OCI-LY7 (cell line): Measurements from ENCODE around the gene MTM1. TPM values are rescaled to one million over a fixed set of nuclear protein-coding genes. Genes with fewer than 3 reads are reported as not detected.

Experiments
- BruUV-seq: library from RNA; stranded (reverse); fragments of 400-500 nt; replicated peaks from 2 replicates; lab custom pipeline; 2021; lab: Mats Ljungman, UMichigan
- CTCF ChIA-PET: fragments of 300-600 bp; sonication (Branson Sonifier 250); formaldehyde crosslinking; loops from one replicate; lab custom pipeline; 2022; ENCODE audit warnings: antibody characterized with exemption; ENCODE audit not compliant: unreplicated experiment; lab: Charles Lee
- POLR2A ChIA-PET: fragments of 300-600 bp; sonication (Branson Sonifier 250); formaldehyde crosslinking; loops from one replicate; lab custom pipeline; 2022; ENCODE audit warnings: antibody characterized with exemption; lab: Charles Lee
- DNase-seq: peaks from one replicate; pipeline ENCODE4 v3.0.0-alpha.2; 2015; ENCODE audit warnings: low spot score
- H2AFZ ChIP-seq: fragments of 200-600 bp; sonication (generic), shearing (Covaris generic); 2 replicates; pipeline ENCODE4 v1.6.1; 2014; ENCODE audit warnings: mild to moderate bottlenecking, antibody characterized with exemption, low read length, moderate library complexity
- H3K27ac ChIP-seq: fragments of 200-600 bp; sonication (generic); 2 replicates; pipeline ENCODE4 v1.5.1; 2014; ENCODE audit warnings: mixed run types, low read depth, mild to moderate bottlenecking, moderate library complexity, low read length, inconsistent platforms; ENCODE audit not compliant: poor library complexity, severe bottlenecking
- H3K36me3 ChIP-seq: fragments of 200-600 bp; sonication (generic); 2 replicates; pipeline ENCODE4 v1.6.1; 2014; ENCODE audit warnings: mild to moderate bottlenecking, antibody characterized with exemption, low read length, moderate library complexity, mixed read lengths; ENCODE audit not compliant: insufficient read depth
- H3K4me1 ChIP-seq: fragments of 200-600 bp; sonication (generic); 2 replicates; pipeline ENCODE4 v1.5.1; 2014; ENCODE audit warnings: mild to moderate bottlenecking, low read length; ENCODE audit not compliant: insufficient read depth, poor library complexity, severe bottlenecking
- H3K4me2 ChIP-seq: fragments of 200-600 bp; sonication (generic); 2 replicates; pipeline ENCODE4 v1.6.1; 2014; ENCODE audit warnings: mild to moderate bottlenecking, low read length
- H3K4me3 ChIP-seq: fragments of 200-600 bp; sonication (generic); 2 replicates; pipeline ENCODE4 v1.5.1; 2014; ENCODE audit warnings: mild to moderate bottlenecking, low read depth, low read length; ENCODE audit not compliant: poor library complexity, severe bottlenecking
- H3K79me2 ChIP-seq: fragments of 200-600 bp; sonication (generic); 2 replicates; pipeline ENCODE4 v1.6.1; 2016; ENCODE audit warnings: low read depth, mild to moderate bottlenecking, low read length, moderate library complexity, mixed read lengths; ENCODE audit not compliant: insufficient read depth
- H3K9me2 ChIP-seq: fragments of 200-600 bp; sonication (generic); 2 replicates; pipeline ENCODE4 v1.6.1; 2016; ENCODE audit warnings: mild to moderate bottlenecking, low read length, mixed read lengths; ENCODE audit not compliant: insufficient read depth
- H3K9me3 ChIP-seq: fragments of 200-600 bp; sonication (generic); 2 replicates; pipeline ENCODE4 v1.6.1; 2014; ENCODE audit warnings: mild to moderate bottlenecking, mixed run types, low read length, mixed read lengths
- H4K20me1 ChIP-seq: fragments of 200-600 bp; sonication (generic); 2 replicates; pipeline ENCODE4 v1.6.1; 2014; ENCODE audit warnings: mild to moderate bottlenecking, antibody characterized with exemption, low read length, moderate library complexity, mixed read lengths; ENCODE audit not compliant: insufficient read depth
- CTCF ChIP-seq: fragments of 200-600 bp; sonication (generic); conservative IDR thresholded peaks from 2 replicates; pipeline ENCODE4 v1.5.1; 2014; ENCODE audit warnings: mild to moderate bottlenecking, antibody characterized with exemption, low read length, moderate library complexity, mixed read lengths
- EZH2phosphoT487 ChIP-seq: fragments of 200-600 bp; sonication (generic); IDR thresholded peaks from 2 replicates; pipeline ENCODE4 v1.6.1; 2018; ENCODE audit warnings: low read depth, borderline replicate concordance, mild to moderate bottlenecking, mixed run types, antibody characterized with exemption, low read length, moderate library complexity, mixed read lengths
- intact Hi-C: fragments of 100-400 bp; cut with micrococcal nuclease; formaldehyde crosslinking; loops from one replicate; pipeline ENCODE4 v1.10.0; 2022; ENCODE audit not compliant: unreplicated experiment
- total RNA-seq, 2 experiments: library from RNA; depleted of rRNA in 1 of 2; stranded (reverse); fragments of >200 nt in 1 of 2; shearing (Covaris generic) in 1 of 2; gene quantifications; 2 replicates each; pipeline ENCODE4 v1.2.3, GENCODE V29; 2014 to 2022

The MTM1 gene
- total RNA-seq, 2 experiments from 2014 or later = 6.0 to 19.7 TPM

- no peaks in the 10 kb centered on the region for H3K79me2 ChIP-seq
- TF ChIP-seq CTCF (no peak), EZH2phosphoT487 (no peak)
- ChIA-PET CTCF (no interaction called here), POLR2A (interaction anchor here (0.7 kb wide), 1 partner anchor 93 kb away, joined by 3 read pairs; no protein-coding TSS in a partner anchor)
- no peak for DNase-seq
- H3K9me3 ChIP-seq = no peaks in the 10 kb centered on the region
- peaks cover 3% of the 10 kb centered on the region; the same call in 1 of the 2 replicates for H3K36me3 ChIP-seq
- H3K9me2 ChIP-seq = no peaks in the 10 kb centered on the region
- no TSS peak for BruUV-seq
- H3K4me1 ChIP-seq = peaks cover 9% of the 10 kb centered on the region
- no peak overlapping the region for H3K4me2 ChIP-seq
- H3K4me3 ChIP-seq = no peak overlapping the region
- H2AFZ ChIP-seq = no peak overlapping the region
- H3K27ac ChIP-seq = no peak overlapping the region
- intact Hi-C loops = no loop called here
- H4K20me1 ChIP-seq = no peaks in the 10 kb centered on the region
Observed at GRCh38 chrX:150615356-150615755, 46.9 kb downstream of the MTM1 start.

- POLR2A ChIA-PET = interaction anchor here (0.7 kb wide), 1 partner anchor 94 kb away, joined by 3 read pairs; no protein-coding TSS in a partner anchor
- no peak overlapping the region for H3K4me2 ChIP-seq
- no peaks in the 10 kb centered on the region for H3K9me2 ChIP-seq
- H3K9me3 ChIP-seq = no peaks in the 10 kb centered on the region
- peaks cover 9% of the 10 kb centered on the region for H3K4me1 ChIP-seq
- TF ChIP-seq EZH2phosphoT487 = no peak
- TF ChIP-seq CTCF = no peak
- no peaks in the 10 kb centered on the region for H4K20me1 ChIP-seq
- no peak overlapping the region for H3K4me3 ChIP-seq
- CTCF ChIA-PET = no interaction called here
- H3K27ac ChIP-seq = no peak overlapping the region
- DNase-seq = peak; percentile 4
- no peaks in the 10 kb centered on the region for H3K79me2 ChIP-seq
- no peak overlapping the region for H2AFZ ChIP-seq
- peaks cover 3% of the 10 kb centered on the region; the same call in 1 of the 2 replicates for H3K36me3 ChIP-seq
- intact Hi-C loops = no loop called here
- BruUV-seq = no TSS peak
Observed at GRCh38 chrX:150616179-150616862, 47.9 kb downstream of the MTM1 start.

GRCh38 chrX:150616863-150617198 lies 48.4 kb downstream of the MTM1 start:
- no peak for DNase-seq
- Histone ChIP-seq H3K9me3 (no peaks in the 10 kb centered on the region), H3K36me3 (peaks cover 3% of the 10 kb centered on the region; the same call in 1 of the 2 replicates), H4K20me1 (no peaks in the 10 kb centered on the region), H3K27ac (no peak overlapping the region), H3K4me3 (no peak overlapping the region), H2AFZ (no peak overlapping the region), H3K4me1 (peaks cover 9% of the 10 kb centered on the region), H3K4me2 (no peak overlapping the region), H3K79me2 (no peaks in the 10 kb centered on the region), H3K9me2 (no peaks in the 10 kb centered on the region)
- ChIA-PET POLR2A (no interaction called here), CTCF (no interaction called here)
- intact Hi-C loops = no loop called here
- TF ChIP-seq CTCF = no peak
- no peak for TF ChIP-seq EZH2phosphoT487
- no TSS peak for BruUV-seq
